GM12892 (cell line): ENCODE measurements around the gene ATP6V1G3. TPM values are rescaled to one million over a fixed set of nuclear protein-coding genes. Genes with fewer than 3 reads are reported as not detected.
A peak's percentile ranks its signal among the peaks of the same experiment; 100 is the strongest.
"Not testable (repeated sequence)": the region's sequence is repeated elsewhere in the genome, so short reads cannot be mapped to it uniquely, and the experiment has no call there.

Source experiments
- DNase-seq: peaks from one replicate; pipeline ENCODE4 v3.0.0; 2011; ENCODE audit not compliant: insufficient read length
- FAIRE-seq: peaks from 2 replicates; lab custom pipeline; 2011; peaks lifted over from hg19 to GRCh38; lab: Jason Lieb, UNC
- POLR2A ChIP-seq: IDR thresholded peaks from 2 replicates; pipeline ENCODE4 v1.6.1; 2011; ENCODE audit warnings: low read depth, low read length, control low read depth
- POLR2AphosphoS5 ChIP-seq: IDR thresholded peaks from 2 replicates; pipeline ENCODE4 v1.6.1; 2011; ENCODE audit warnings: low read depth, low read length, control low read depth
- TAF1 ChIP-seq: IDR thresholded peaks from 2 replicates; pipeline ENCODE4 v1.6.1; 2011; ENCODE audit warnings: low read depth, mild to moderate bottlenecking, control low read depth, low read length, borderline replicate concordance
- polyA plus RNA-seq: library from polyadenylated mRNA; unstranded; fragments of >200 nt; gene quantifications from one replicate; pipeline ENCODE4 v1.2.1, GENCODE V29; 2012; ENCODE audit warnings: missing spikeins, inconsistent platforms; ENCODE audit not compliant: missing spikeins

ATP6V1G3 gene
- not detected for polyA plus RNA-seq

GRCh38 chr1:198540580-198540979, at the start of gene ATP6V1G3:
ATP6V1G3 (minus strand) TSS chr1:198540680; CDS start chr1:198540650, 30 bp downstream.
- DNase-seq, result no peak
- no peak for FAIRE-seq

DNA sequence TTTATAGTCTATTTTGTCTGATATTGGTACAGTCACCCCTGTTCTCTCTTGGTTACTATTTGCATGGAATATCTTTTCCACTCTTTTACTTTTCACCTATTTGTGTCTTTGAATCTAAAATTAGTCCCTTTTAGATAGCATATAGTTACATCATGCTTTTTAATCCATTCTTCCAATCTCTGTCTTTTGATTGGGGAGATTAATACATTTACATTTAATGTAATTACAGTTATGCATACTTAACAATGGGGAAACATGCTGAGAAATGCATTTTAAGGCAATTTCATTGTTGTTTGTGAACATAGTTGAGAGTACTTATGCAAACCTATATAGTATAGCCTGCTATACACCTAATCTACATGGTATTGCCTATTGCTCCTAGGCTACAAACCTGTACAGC, 48.4 kb upstream of the ATP6V1G3 start:
- no peak for TF ChIP-seq TAF1
- TF ChIP-seq POLR2A, result no peak
- no peak for TF ChIP-seq POLR2AphosphoS5
- no peak for DNase-seq
- no peak for FAIRE-seq

More at GRCh38 chr1:198540580-198540979, at the start of gene ATP6V1G3:
- TF ChIP-seq POLR2AphosphoS5, result no peak
- no peak for TF ChIP-seq TAF1
- TF ChIP-seq POLR2A, result no peak

GRCh38 chr1:198584163-198584562, 43.7 kb upstream of the ATP6V1G3 start:
- TF ChIP-seq TAF1 (no peak), POLR2A (no peak), POLR2AphosphoS5 (no peak)
- FAIRE-seq (no peak), DNase-seq (no peak)

DNA sequence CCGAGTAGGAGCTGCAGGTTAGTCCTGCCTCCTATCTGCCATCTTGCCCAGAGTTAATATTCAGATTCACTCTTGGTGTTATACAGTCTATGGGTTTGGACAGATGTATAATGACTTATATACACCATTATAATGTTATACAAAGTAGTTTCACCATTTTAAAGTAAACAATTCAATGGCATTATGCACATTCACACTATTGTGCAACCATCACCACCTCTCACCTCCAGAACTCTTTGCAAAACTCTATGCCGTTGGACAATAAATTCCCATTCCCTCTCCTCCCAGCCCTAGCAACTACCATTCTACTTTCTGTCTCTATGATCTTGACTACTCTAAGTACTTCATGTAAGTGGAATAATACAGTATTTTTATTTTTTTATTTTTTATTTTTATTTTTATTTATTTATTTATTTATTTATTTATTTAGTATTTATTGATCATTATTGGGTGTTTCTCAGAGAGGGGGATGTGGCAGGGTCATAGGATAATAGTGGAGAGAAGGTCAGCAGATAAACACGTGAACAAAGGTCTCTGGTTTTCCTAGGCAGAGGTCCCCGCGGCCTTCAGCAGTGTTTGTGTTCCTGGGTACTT, 42.8 kb upstream of the ATP6V1G3 start:
- not testable (repeated sequence) for DNase-seq, FAIRE-seq

DNA sequence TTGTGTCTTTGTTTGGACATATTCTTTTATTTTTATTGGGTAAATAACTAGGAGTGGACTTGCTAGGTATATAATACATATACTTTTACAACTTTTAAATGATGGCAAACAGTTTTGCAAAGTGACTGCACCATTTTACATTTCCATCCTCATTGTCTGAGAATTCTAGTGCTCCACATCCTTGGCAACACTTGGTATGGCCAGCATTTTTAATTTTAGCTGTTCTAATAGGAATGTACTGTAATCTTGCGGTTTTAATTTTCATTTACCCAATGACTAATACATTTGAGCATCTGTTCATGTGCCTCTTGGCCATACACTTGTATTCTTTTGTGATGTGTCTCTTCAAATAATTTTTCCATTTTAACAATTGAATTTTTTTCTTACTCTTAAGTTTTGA, 37.0 kb upstream of the ATP6V1G3 start:
- DNase-seq (no peak), FAIRE-seq (no peak)
- no peak for TF ChIP-seq POLR2AphosphoS5
- no peak for TF ChIP-seq POLR2A
- no peak for TF ChIP-seq TAF1

GRCh38 chr1:198575798-198576641, 35.5 kb upstream of the ATP6V1G3 start:
- FAIRE-seq, result peak; percentile 70

DNA sequence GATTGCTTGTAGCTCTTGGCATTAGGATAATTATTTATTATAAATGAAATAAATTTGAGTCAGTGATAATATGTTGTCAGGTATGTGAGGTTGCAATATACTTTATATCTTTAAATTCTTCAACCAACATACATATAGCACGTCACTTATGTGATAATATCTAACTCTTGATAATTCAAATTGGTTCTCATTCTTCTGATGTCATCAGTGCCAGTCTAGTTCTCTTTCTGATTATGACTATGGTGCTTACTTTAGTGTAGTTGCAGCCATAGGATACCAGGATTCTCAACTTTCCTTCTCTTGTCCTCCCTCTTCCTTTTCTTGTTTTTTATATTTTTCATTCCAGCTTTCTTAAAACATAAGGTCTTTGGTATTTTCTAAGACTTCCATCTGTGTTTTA, 34.8 kb upstream of the ATP6V1G3 start:
- DNase-seq, result no peak
- TF ChIP-seq TAF1 (no peak), POLR2A (no peak), POLR2AphosphoS5 (no peak)
- no peak for FAIRE-seq

More at GRCh38 chr1:198575798-198576641, 35.5 kb upstream of the ATP6V1G3 start:
- no peak for DNase-seq
- TF ChIP-seq POLR2AphosphoS5 (no peak), TAF1 (no peak), POLR2A (no peak)

GRCh38 chr1:198574325-198574724, 33.8 kb upstream of the ATP6V1G3 start:
- no peak for TF ChIP-seq TAF1
- DNase-seq (no peak), FAIRE-seq (no peak)

DNA sequence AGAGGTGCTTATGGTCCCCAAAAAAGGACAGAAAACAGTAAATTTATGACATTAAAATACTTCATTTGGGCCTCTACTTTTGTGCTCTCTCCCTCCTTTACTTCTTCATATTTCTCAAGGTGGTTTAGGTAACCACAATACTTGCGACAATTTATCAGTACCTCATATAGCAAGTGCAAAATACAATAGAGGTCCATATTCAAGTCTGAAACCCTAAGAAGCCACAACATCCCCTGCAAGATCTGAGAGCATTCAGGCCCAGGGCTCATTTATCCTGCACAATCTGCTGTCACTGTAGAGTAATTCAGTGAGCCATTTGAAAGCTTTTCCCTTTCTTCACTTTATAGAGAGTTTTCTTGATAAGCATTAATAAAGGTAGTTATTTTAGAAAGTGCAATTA, 24.2 kb upstream of the ATP6V1G3 start:
- FAIRE-seq (no peak), DNase-seq (no peak)
- TF ChIP-seq TAF1 (no peak), POLR2A (no peak), POLR2AphosphoS5 (no peak)

DNA sequence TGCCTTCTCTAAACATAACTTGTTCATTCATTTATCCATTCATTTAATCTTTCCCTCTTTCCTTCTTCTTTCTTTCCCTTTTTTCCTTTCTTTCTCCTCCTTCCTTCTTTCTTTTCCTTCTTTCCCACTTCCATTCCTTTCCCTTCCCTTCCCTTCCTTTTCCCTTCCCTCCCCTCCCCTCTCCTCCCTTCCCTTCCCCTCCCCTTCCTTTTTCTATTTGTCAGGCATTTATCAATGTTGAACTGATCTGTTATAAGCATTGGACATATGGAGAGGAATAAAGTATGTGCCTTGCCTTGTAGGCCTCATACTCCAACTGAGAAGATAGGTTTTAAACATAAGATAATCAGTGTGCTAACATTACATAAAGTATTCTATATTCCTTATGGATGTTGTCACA, 23.7 kb upstream of the ATP6V1G3 start:
- FAIRE-seq, result no peak
- TF ChIP-seq TAF1 (no peak), POLR2AphosphoS5 (no peak), POLR2A (no peak)
- DNase-seq, result no peak

DNA sequence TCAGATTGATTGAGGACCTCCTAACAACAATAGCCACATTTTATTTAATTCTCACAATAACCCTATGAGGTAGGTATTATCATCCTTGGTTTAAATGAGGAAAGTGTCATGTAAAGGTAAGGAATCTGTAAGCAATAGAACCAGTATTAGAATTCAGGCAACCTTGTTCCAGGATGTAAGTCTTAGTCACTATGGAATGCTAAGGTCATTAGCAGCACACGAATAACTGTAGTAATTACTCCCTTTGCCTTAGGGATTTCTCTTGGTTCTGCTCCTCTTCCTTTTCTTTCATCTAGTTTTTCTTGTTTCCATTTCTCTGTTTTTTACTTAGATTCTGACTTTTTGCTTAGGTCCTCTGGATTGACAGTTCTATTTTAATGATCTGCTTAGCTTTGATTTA, 23.1 kb upstream of the ATP6V1G3 start:
- DNase-seq, result no peak
- no peak for TF ChIP-seq POLR2AphosphoS5
- no peak for TF ChIP-seq TAF1
- TF ChIP-seq POLR2A, result no peak

GRCh38 chr1:198560161-198560560, 19.7 kb upstream of the ATP6V1G3 start:
- no peak for DNase-seq
- FAIRE-seq, result peak; percentile 42
- TF ChIP-seq POLR2A (no peak), POLR2AphosphoS5 (no peak), TAF1 (no peak)

More for the DNA sequence above, 23.1 kb upstream of the ATP6V1G3 start:
- FAIRE-seq, result no peak
